K562 (cell line): ENCODE measurements around the gene PGBD1. TPM values are rescaled to one million over a fixed set of nuclear protein-coding genes. Genes with fewer than 3 reads are reported as not detected.

Experiments
- CBX1 ChIP-seq: sonication (generic); IDR thresholded peaks from 2 replicates; pipeline ENCODE4 v1.6.1; 2016; ENCODE audit warnings: antibody characterized with exemption, low read depth, mild to moderate bottlenecking
- HOXB6 ChIP-seq: fragments of 250-450 bp; sonication (Bioruptor Pico); IDR thresholded peaks from 2 replicates; pipeline ENCODE4 v1.5.1; 2022; ENCODE audit warnings: mild to moderate bottlenecking, borderline replicate concordance
- KDM1A ChIP-seq, 2 experiments: fragments of 450-650 bp; IDR thresholded peaks; 2 replicates each; pipeline ENCODE4 v1.6.1; 2016; ENCODE audit warnings: mild to moderate bottlenecking in 2 of 2
- POLR2AphosphoS5 ChIP-seq: IDR thresholded peaks from 2 replicates; pipeline ENCODE4 v1.6.1; 2011; ENCODE audit warnings: mild to moderate bottlenecking, low read depth, low read length, moderate library complexity; ENCODE audit not compliant: control insufficient read depth, insufficient read depth
- RBBP5 ChIP-seq: fragments of 200-600 bp; sonication (generic); IDR thresholded peaks from 2 replicates; pipeline ENCODE4 v1.6.1; 2012; ENCODE audit warnings: borderline replicate concordance, mild to moderate bottlenecking, low read length, control low read depth, inconsistent platforms; ENCODE audit not compliant: insufficient read depth, poor library complexity, severe bottlenecking
- RBM22 ChIP-seq: fragments of 200-400 bp; formaldehyde crosslinking; IDR thresholded peaks from 2 replicates; pipeline ENCODE4 v1.6.1; 2018; ENCODE audit warnings: low read length, low read depth; ENCODE audit not compliant: poor library complexity, severe bottlenecking
- SIX5 ChIP-seq, 2 experiments: IDR thresholded peaks; 2 replicates each; pipeline ENCODE4 v1.6.1; 2011; ENCODE audit warnings: low read length in 2 of 2, borderline replicate concordance in 1 of 2, low read depth in 1 of 2, mild to moderate bottlenecking in 1 of 2, moderate library complexity in 1 of 2; ENCODE audit not compliant: insufficient read depth in 1 of 2
- ZFP36 ChIP-seq: fragments of 150-350 bp; IDR thresholded peaks from 2 replicates; pipeline ENCODE4 v1.6.1; 2018; ENCODE audit warnings: low read length, low read depth; ENCODE audit not compliant: partially characterized antibody
- polyA plus RNA-seq, 8 experiments: library from polyadenylated mRNA; depleted of rRNA in 4 of 8; stranded (reverse) in 5 of 8; unstranded in 3 of 8; fragments of >200 nt; fragmentation: Nextera tagmentation in 2 of 8; fragmentation: Illumina TruSeq in 1 of 8; extraction: Ambion mirVana in 2 of 8; extraction: Trizol in 1 of 8; gene quantifications; 2 replicates each; pipeline versions ENCODE4 v1.2.1 to v1.2.3, GENCODE V29; 2011 to 2014; ENCODE audit warnings: inconsistent platforms in 1 of 8, missing spikeins in 1 of 8
- total RNA-seq, 7 experiments: library from RNA; depleted of rRNA in 6 of 7; stranded (reverse); fragments of >200 nt in 6 of 7; fragmentation: Illumina TruSeq in 2 of 7; extraction: Trizol in 2 of 7; gene quantifications; 2 replicates each; pipeline versions ENCODE4 v1.2.1 to v1.2.3, GENCODE V29; 2011 to 2021; ENCODE audit warnings: low replicate concordance in 1 of 7
- TF ChIP-seq, protein P1 (sequence below): fragments of 450-650 bp; IDR thresholded peaks from 2 replicates; pipeline ENCODE4 v1.7.0; 2016; ENCODE audit warnings: borderline replicate concordance
- TF ChIP-seq, protein P2 (sequence below): fragments of 200-600 bp; sonication (generic); IDR thresholded peaks from one replicate; pipeline ENCODE4 v1.6.1; 2012; ENCODE audit warnings: mild to moderate bottlenecking, low read depth, low read length, inconsistent platforms

PGBD1 gene
- total and polyA plus RNA-seq, 9 of the 15 experiments (the other 6 are each of a cell fraction or from before 2014, with no cell fraction given) = 3.3 to 9.0 (median 7.3) TPM

DNA sequence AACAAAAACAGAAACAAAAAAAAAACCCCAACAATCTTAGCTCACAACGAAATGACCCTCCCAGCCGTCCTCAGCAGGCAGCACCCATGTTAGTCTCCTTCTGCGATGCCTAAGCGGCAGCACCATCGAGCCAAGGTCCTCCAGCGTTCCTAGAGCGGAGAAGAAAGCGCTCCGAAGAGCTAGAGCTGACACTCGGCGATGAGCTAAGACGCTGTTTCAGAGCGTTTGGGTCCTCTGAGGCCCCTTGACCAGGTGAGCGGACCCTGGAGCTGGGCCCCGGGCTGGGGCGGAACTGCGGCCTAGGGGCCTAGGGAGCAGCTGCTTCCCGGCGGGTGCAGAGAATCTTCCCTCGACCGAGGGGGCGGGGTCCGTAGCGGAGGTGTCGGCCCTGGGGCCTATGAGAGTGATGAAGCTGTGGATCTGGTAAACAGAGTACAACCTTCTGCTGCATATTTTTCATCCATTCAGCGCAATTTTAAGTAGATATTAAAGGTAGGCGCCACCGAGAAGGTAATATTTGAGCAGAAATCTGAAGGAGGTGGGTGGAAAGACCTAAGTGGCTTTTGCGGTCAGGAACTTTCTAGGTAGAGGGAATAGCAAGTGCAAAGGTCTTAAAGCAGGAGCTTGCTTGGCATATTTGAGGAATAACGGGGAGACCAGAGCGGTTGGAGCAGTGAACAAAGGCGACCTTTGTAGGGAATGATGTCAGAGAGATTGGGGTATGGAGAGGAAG, 14.2 kb upstream of the PGBD1 start, which contains the start of gene ZSCAN26 (continued):
- TF ChIP-seq CBX1 (peak; percentile 87), ZFP36 (no peak), HOXB6 (CRISPR knock-in tag) (no peak), KDM1A (IDR thresholded peaks at IDR 0.05) (peak in 1 of 2 experiments; percentile 40; a peak in 1 of 4 replicates), POLR2AphosphoS5 (peak; percentile 78), SIX5 (IDR thresholded peaks at IDR 0.05; ENCODE audit: borderline replicate concordance in 1 of 2, insufficient read depth in 1 of 2, low read depth in 1 of 2, low read length in 2 of 2) (no peak), RBM22 (no peak), RBBP5 (peak; percentile 98)
- TF ChIP-seq, protein P1, sequence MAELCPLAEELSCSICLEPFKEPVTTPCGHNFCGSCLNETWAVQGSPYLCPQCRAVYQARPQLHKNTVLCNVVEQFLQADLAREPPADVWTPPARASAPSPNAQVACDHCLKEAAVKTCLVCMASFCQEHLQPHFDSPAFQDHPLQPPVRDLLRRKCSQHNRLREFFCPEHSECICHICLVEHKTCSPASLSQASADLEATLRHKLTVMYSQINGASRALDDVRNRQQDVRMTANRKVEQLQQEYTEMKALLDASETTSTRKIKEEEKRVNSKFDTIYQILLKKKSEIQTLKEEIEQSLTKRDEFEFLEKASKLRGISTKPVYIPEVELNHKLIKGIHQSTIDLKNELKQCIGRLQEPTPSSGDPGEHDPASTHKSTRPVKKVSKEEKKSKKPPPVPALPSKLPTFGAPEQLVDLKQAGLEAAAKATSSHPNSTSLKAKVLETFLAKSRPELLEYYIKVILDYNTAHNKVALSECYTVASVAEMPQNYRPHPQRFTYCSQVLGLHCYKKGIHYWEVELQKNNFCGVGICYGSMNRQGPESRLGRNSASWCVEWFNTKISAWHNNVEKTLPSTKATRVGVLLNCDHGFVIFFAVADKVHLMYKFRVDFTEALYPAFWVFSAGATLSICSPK = 0 out of 2 replicates have a peak, but pooled peaks have one; percentile 85
- TF ChIP-seq, protein P2, sequence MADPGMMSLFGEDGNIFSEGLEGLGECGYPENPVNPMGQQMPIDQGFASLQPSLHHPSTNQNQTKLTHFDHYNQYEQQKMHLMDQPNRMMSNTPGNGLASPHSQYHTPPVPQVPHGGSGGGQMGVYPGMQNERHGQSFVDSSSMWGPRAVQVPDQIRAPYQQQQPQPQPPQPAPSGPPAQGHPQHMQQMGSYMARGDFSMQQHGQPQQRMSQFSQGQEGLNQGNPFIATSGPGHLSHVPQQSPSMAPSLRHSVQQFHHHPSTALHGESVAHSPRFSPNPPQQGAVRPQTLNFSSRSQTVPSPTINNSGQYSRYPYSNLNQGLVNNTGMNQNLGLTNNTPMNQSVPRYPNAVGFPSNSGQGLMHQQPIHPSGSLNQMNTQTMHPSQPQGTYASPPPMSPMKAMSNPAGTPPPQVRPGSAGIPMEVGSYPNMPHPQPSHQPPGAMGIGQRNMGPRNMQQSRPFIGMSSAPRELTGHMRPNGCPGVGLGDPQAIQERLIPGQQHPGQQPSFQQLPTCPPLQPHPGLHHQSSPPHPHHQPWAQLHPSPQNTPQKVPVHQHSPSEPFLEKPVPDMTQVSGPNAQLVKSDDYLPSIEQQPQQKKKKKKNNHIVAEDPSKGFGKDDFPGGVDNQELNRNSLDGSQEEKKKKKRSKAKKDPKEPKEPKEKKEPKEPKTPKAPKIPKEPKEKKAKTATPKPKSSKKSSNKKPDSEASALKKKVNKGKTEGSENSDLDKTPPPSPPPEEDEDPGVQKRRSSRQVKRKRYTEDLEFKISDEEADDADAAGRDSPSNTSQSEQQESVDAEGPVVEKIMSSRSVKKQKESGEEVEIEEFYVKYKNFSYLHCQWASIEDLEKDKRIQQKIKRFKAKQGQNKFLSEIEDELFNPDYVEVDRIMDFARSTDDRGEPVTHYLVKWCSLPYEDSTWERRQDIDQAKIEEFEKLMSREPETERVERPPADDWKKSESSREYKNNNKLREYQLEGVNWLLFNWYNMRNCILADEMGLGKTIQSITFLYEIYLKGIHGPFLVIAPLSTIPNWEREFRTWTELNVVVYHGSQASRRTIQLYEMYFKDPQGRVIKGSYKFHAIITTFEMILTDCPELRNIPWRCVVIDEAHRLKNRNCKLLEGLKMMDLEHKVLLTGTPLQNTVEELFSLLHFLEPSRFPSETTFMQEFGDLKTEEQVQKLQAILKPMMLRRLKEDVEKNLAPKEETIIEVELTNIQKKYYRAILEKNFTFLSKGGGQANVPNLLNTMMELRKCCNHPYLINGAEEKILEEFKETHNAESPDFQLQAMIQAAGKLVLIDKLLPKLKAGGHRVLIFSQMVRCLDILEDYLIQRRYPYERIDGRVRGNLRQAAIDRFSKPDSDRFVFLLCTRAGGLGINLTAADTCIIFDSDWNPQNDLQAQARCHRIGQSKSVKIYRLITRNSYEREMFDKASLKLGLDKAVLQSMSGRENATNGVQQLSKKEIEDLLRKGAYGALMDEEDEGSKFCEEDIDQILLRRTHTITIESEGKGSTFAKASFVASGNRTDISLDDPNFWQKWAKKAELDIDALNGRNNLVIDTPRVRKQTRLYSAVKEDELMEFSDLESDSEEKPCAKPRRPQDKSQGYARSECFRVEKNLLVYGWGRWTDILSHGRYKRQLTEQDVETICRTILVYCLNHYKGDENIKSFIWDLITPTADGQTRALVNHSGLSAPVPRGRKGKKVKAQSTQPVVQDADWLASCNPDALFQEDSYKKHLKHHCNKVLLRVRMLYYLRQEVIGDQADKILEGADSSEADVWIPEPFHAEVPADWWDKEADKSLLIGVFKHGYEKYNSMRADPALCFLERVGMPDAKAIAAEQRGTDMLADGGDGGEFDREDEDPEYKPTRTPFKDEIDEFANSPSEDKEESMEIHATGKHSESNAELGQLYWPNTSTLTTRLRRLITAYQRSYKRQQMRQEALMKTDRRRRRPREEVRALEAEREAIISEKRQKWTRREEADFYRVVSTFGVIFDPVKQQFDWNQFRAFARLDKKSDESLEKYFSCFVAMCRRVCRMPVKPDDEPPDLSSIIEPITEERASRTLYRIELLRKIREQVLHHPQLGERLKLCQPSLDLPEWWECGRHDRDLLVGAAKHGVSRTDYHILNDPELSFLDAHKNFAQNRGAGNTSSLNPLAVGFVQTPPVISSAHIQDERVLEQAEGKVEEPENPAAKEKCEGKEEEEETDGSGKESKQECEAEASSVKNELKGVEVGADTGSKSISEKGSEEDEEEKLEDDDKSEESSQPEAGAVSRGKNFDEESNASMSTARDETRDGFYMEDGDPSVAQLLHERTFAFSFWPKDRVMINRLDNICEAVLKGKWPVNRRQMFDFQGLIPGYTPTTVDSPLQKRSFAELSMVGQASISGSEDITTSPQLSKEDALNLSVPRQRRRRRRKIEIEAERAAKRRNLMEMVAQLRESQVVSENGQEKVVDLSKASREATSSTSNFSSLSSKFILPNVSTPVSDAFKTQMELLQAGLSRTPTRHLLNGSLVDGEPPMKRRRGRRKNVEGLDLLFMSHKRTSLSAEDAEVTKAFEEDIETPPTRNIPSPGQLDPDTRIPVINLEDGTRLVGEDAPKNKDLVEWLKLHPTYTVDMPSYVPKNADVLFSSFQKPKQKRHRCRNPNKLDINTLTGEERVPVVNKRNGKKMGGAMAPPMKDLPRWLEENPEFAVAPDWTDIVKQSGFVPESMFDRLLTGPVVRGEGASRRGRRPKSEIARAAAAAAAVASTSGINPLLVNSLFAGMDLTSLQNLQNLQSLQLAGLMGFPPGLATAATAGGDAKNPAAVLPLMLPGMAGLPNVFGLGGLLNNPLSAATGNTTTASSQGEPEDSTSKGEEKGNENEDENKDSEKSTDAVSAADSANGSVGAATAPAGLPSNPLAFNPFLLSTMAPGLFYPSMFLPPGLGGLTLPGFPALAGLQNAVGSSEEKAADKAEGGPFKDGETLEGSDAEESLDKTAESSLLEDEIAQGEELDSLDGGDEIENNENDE = no peak
